CD4-positive, CD25-positive, alpha-beta regulatory T cell (primary cell): Measurements from ENCODE around the gene TMC7. TPM values are rescaled to one million over a fixed set of nuclear protein-coding genes. Genes with fewer than 3 reads are reported as not detected.

Experiments
- ATAC-seq, 2 donors: fragments of 150-1000 bp; cut with Tn5 transposase; one replicate each; pipeline ENCODE4 v1.10.0; 2021; ENCODE audit warnings: low read depth in 2 of 2, moderate number of reproducible peaks in 2 of 2, moderate library complexity in 1 of 2
- DNase-seq, 3 donors: peaks; one replicate each; pipeline versions ENCODE4 v3.0.0 to v3.0.0-alpha.2; 2012 to 2022; ENCODE audit warnings: mixed read lengths in 1 of 3
- H3K27ac ChIP-seq: one replicate; pipeline ENCODE4 v1.7.0; 2013; ENCODE audit warnings: mild to moderate bottlenecking, low read length; ENCODE audit not compliant: insufficient read depth, poor library complexity, severe bottlenecking
- H3K27me3 ChIP-seq: one replicate; pipeline ENCODE4 v1.7.0; 2013; ENCODE audit warnings: low read length; ENCODE audit not compliant: control insufficient read depth, insufficient read depth
- H3K36me3 ChIP-seq: one replicate; pipeline ENCODE4 v1.7.0; 2013; ENCODE audit warnings: mild to moderate bottlenecking, low read length, moderate library complexity; ENCODE audit not compliant: control insufficient read depth, insufficient read depth
- H3K4me1 ChIP-seq: 2 replicates; pipeline ENCODE4 v1.7.0; 2013; ENCODE audit warnings: mild to moderate bottlenecking, low read length; ENCODE audit not compliant: insufficient read depth, control insufficient read depth, poor library complexity, severe bottlenecking
- H3K4me3 ChIP-seq: one replicate; pipeline ENCODE4 v1.7.0; 2013; ENCODE audit warnings: low read depth, mild to moderate bottlenecking, low read length, moderate library complexity
- H3K9me3 ChIP-seq, 2 experiments: 1 replicate in 1 of 2; 2 replicates in 1 of 2; pipeline ENCODE4 v1.7.0; 2013; ENCODE audit warnings: low read length in 2 of 2, mild to moderate bottlenecking in 1 of 2, moderate library complexity in 1 of 2; ENCODE audit not compliant: control insufficient read depth in 2 of 2
- H3K27ac Mint-ChIP-seq, 3 donors: one replicate each; pipeline ENCODE4 v1.8.0; 2020 to 2022; ENCODE audit warnings: mild to moderate bottlenecking in 3 of 3, mixed read lengths in 3 of 3, moderate library complexity in 2 of 3
- H3K27me3 Mint-ChIP-seq: one replicate; pipeline ENCODE4 v1.8.0; 2022; ENCODE audit warnings: mild to moderate bottlenecking, mixed read lengths
- H3K36me3 Mint-ChIP-seq: one replicate; pipeline ENCODE4 v1.8.0; 2020; ENCODE audit warnings: mixed read lengths
- H3K4me1 Mint-ChIP-seq, 4 donors: one replicate each; pipeline ENCODE4 v1.8.0; 2020 to 2022; ENCODE audit warnings: mixed read lengths in 4 of 4, mild to moderate bottlenecking in 1 of 4
- H3K4me3 Mint-ChIP-seq, 4 donors: one replicate each; pipeline ENCODE4 v1.8.0; 2020 to 2022; ENCODE audit warnings: mild to moderate bottlenecking in 4 of 4, mixed read lengths in 4 of 4, moderate library complexity in 3 of 4
- H3K9me3 Mint-ChIP-seq, 7 donors: one replicate each; pipeline ENCODE4 v1.8.0; 2020 to 2022; ENCODE audit warnings: mixed read lengths in 7 of 7, mild to moderate bottlenecking in 3 of 7, moderate library complexity in 2 of 7
- polyA plus RNA-seq, 4 donors: library from polyadenylated mRNA; unstranded; fragments of 300-500 nt; fragmentation: Illumina TruSeq; gene quantifications; one replicate each; pipeline ENCODE4 v1.2.3, GENCODE V29; 2021
- total RNA-seq: library from RNA; stranded (reverse); gene quantifications from one replicate; pipeline ENCODE4 v1.2.3, GENCODE V29; 2022

Gene TMC7
- total and polyA plus RNA-seq, 5 donors from 2014 or later = 0.10 TPM; not detected in 4

DNA sequence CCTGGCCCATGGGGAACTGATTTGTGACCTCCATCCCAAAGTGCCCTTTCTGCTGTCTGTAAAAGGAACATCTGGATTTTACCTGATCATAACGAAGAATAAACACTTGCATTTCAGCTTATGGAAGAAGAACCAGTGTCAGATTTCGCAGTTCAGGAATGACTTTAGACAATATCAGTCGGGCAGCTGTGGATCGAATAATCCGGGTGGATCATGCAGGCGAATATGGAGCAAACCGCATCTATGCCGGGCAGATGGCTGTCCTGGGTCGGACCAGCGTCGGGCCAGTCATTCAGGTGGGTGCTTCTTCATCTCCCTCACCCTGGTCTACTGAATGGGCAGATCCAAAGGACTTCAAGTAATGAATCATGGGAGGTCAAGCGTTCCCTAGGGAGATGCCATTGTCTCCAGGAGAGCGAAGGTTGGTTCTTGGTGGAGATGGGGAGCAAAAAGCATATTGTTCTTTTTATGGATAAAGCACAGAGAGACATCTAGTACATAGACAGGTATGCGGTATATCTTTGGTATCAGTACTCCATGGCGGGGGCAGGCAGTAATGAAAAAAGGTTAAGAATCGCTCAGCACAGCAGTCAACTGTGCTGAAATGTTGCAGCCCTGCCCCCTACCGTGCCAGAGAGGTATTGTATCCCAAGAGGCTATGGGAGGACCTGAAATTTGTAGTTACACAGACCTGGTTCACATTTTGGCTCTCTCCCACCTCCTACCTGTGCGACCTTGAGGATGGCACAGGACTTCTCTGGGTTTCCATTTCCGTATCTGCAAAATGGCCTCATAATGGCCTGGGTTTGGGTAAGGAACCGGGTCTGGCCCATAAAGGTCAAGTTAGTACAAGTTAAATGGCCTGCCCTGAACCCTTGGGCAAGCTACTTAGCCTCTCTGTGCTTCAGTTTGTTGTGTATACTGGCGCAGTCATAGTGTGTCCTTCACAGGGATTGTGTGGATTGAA, 88.4 kb downstream of the TMC7 start:
- DNase-seq = peak; percentile 33 to 67 (median 39)
- H3K4me3 Mint-ChIP-seq = peak overlapping the region in 1 of 4 donors; percentile 36
- no peak for ATAC-seq
- H3K27me3 Mint-ChIP-seq = no peaks in the 10 kb centered on the region
- H3K27me3 ChIP-seq = no peaks in the 10 kb centered on the region
- H3K4me1 Mint-ChIP-seq = peaks cover 4 to 24% (median 6%) of the 10 kb centered on the region in 4 donors
- no peak overlapping the region for H3K27ac ChIP-seq
- peak overlapping the region in 1 of 3 donors; percentile 20 for H3K27ac Mint-ChIP-seq
- H3K4me1 ChIP-seq = peaks cover 9% of the 10 kb centered on the region
- peaks cover 24% of the 10 kb centered on the region for H3K36me3 Mint-ChIP-seq
- peaks cover 16% of the 10 kb centered on the region for H3K36me3 ChIP-seq
- no peak overlapping the region for H3K4me3 ChIP-seq
- H3K9me3 Mint-ChIP-seq = no peaks in the 10 kb centered on the region
- no peaks in the 10 kb centered on the region for H3K9me3 ChIP-seq

DNA sequence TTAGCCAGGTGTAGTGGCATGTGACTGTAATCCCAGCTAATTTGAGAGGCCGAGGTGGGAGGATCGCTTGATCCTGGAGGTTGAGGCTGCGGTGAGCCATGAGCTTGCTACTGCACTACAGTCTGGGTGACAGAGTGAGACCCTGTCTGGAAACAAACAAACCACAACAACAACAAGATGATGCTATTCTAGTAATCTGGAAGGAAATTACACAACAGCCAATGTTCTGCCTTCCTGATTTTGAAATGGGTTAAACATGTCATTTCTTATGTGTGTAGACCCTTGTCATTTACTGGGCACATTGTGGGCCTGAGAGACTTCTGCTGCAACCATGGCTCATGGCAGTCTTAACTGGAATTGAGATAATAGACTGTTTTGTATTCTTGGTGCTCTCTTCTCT, 89.6 kb downstream of the TMC7 start:
- H3K36me3 ChIP-seq = peaks cover 23% of the 10 kb centered on the region
- H3K4me1 ChIP-seq = peaks cover 1% of the 10 kb centered on the region
- no peaks in the 10 kb centered on the region for H3K27me3 Mint-ChIP-seq
- DNase-seq = no peak
- no peaks in the 10 kb centered on the region for H3K9me3 Mint-ChIP-seq
- H3K4me3 ChIP-seq = no peak overlapping the region
- no peaks in the 10 kb centered on the region for H3K27me3 ChIP-seq
- H3K9me3 ChIP-seq = no peaks in the 10 kb centered on the region
- ATAC-seq = no peak
- peaks cover 25% of the 10 kb centered on the region for H3K36me3 Mint-ChIP-seq
- H3K4me3 Mint-ChIP-seq = no peak overlapping the region
- H3K27ac Mint-ChIP-seq = no peak overlapping the region
- H3K4me1 Mint-ChIP-seq = peaks cover 0 to 13% (median 2%) of the 10 kb centered on the region in 4 donors
- no peak overlapping the region for H3K27ac ChIP-seq

DNA sequence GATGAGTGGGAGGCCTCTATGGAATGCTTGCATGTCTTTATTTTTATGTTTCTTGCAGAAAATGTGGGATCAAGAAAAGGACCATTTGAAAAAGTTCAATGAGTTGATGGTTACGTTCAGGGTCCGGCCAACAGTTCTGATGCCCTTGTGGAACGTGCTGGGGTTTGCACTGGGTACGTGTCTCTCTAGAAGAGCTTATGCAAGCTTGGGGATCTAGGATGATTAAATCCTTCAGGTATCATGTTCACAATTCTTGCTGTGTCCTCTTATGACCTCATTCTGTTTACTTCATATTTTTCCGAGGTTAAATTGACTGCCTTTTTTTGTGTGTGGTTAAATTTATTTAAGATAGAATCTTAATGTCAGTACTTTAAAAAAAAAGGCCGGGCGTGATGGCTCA, 90.1 kb downstream of the TMC7 start:
- Histone ChIP-seq H3K36me3 (peaks cover 28% of the 10 kb centered on the region), H3K9me3 (no peaks in the 10 kb centered on the region), H3K27me3 (no peaks in the 10 kb centered on the region), H3K4me1 (no peaks in the 10 kb centered on the region), H3K4me3 (no peak overlapping the region), H3K27ac (no peak overlapping the region)
- Mint-ChIP-seq H3K27me3 (no peaks in the 10 kb centered on the region), H3K27ac (no peak overlapping the region), H3K9me3 (no peaks in the 10 kb centered on the region), H3K4me3 (no peak overlapping the region), H3K36me3 (peaks cover 29% of the 10 kb centered on the region), H3K4me1 (peaks cover 0 to 10% (median 2%) of the 10 kb centered on the region in 4 donors)
- DNase-seq = no peak
- ATAC-seq = no peak

DNA sequence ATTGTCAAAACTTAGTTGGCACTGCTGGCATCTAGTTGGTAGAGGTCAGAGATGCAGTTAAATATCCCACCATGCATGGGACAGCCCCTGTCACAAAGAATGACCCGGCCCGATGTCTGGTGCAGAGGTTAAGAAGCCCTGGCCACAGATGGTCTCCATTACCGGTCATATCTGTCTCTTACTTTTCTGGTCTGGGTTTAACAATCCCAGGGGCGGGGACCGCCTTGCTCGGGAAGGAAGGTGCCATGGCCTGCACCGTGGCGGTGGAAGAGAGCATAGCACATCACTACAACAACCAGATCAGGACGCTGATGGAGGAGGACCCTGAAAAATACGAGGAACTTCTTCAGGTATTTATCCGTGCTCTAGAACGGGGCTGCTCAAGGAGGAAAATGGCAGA, 91.8 kb downstream of the TMC7 start:
- no peaks in the 10 kb centered on the region for H3K9me3 ChIP-seq
- no peak overlapping the region for H3K27ac ChIP-seq
- no peak for DNase-seq
- no peaks in the 10 kb centered on the region for H3K27me3 ChIP-seq
- Mint-ChIP-seq H3K27me3 (no peaks in the 10 kb centered on the region), H3K27ac (no peak overlapping the region), H3K9me3 (no peaks in the 10 kb centered on the region), H3K36me3 (peaks cover 35% of the 10 kb centered on the region), H3K4me3 (peak overlapping the region in 1 of 4 donors; percentile 44), H3K4me1 (peaks cover 0 to 5% (median 2%) of the 10 kb centered on the region in 4 donors)
- no peaks in the 10 kb centered on the region for H3K4me1 ChIP-seq
- no peak overlapping the region for H3K4me3 ChIP-seq
- peaks cover 33% of the 10 kb centered on the region for H3K36me3 ChIP-seq
- ATAC-seq = no peak

DNA sequence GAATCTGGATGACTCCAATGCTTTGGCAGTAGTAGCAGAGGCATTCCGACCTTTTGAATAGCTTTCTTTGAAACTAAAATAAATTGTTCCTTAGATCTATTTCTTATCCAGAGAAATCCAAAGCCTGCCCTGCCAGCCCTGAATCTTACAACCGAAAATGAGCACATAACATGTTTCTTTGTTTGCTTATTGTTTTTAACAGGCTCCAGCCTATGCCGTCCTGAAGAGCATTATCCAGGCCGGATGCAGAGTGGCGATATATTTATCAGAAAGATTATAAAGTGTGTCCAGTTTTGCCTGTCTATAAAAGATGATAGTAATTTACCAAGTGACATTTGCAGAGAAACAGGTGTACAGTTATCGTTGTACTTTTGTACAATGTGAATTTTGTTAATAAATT, 94.1 kb downstream of the TMC7 start:
- Histone ChIP-seq H3K27me3 (no peaks in the 10 kb centered on the region), H3K36me3 (peaks cover 39% of the 10 kb centered on the region), H3K4me3 (no peak overlapping the region), H3K27ac (no peak overlapping the region), H3K4me1 (no peaks in the 10 kb centered on the region), H3K9me3 (peaks cover 0 to 3% of the 10 kb centered on the region in 2 experiments)
- peak overlapping the region in 1 of 3 donors; percentile 14 for H3K27ac Mint-ChIP-seq
- no peaks in the 10 kb centered on the region for H3K9me3 Mint-ChIP-seq
- no peak for ATAC-seq
- no peaks in the 10 kb centered on the region for H3K4me1 Mint-ChIP-seq
- no peaks in the 10 kb centered on the region for H3K27me3 Mint-ChIP-seq
- no peak for DNase-seq
- H3K36me3 Mint-ChIP-seq = peaks cover 42% of the 10 kb centered on the region
- no peak overlapping the region for H3K4me3 Mint-ChIP-seq

DNA sequence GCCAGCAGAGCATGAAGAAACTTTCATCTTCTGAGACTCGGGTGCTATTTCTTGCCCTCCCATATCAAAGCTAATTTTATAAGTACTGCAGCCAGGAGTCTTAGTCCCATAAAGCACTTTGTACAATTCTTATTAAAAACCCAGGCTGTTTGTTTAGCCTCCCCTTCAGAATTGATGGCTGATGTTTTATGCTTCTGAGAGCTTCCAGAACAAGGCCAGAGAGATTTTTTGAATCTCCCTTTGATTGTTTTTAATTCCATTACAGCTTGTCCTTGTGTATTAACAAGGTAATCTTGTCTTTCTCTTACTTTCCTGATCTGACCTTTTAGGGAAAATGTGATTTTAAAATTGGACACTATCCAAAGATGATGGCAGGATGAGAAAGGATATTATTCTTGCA, 99.9 kb downstream of the TMC7 start:
- peaks cover 3% of the 10 kb centered on the region for H3K27me3 ChIP-seq
- H3K4me3 ChIP-seq = no peak overlapping the region
- Mint-ChIP-seq H3K27ac (no peak overlapping the region), H3K9me3 (peaks cover 0 to 3% (median 0%) of the 10 kb centered on the region in 7 donors), H3K36me3 (peaks cover 18% of the 10 kb centered on the region), H3K27me3 (peaks cover 24% of the 10 kb centered on the region), H3K4me3 (no peak overlapping the region), H3K4me1 (peaks cover 0 to 4% (median 1%) of the 10 kb centered on the region in 4 donors)
- H3K36me3 ChIP-seq = peaks cover 12% of the 10 kb centered on the region
- H3K4me1 ChIP-seq = peaks cover 9% of the 10 kb centered on the region
- no peak overlapping the region for H3K27ac ChIP-seq
- peaks cover 0 to 3% of the 10 kb centered on the region in 2 experiments for H3K9me3 ChIP-seq
- no peak for ATAC-seq
- no peak for DNase-seq

DNA sequence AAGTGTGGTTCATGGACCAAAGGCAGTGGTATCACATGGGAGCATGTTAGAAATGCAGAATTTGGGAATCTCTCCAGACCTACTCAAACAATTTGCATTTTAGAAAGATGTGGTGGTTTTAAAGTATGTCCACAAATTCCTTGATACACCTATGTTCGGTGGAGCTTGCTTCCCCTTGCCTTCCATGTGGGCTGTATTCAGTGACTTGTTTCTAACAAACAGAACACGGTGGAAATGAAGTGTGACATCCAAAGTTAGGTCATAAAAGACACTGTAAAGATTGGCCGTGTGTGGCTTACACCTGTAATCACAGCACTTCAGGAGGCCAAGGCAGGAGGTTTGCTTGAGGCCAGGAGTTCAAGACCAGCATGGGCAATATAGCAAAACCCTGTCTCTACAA, 100.4 kb downstream of the TMC7 start:
- H3K27me3 ChIP-seq = peaks cover 3% of the 10 kb centered on the region
- H3K27ac ChIP-seq = no peak overlapping the region
- peaks cover 0 to 4% (median 1%) of the 10 kb centered on the region in 4 donors for H3K4me1 Mint-ChIP-seq
- no peak for ATAC-seq
- no peak for DNase-seq
- H3K27me3 Mint-ChIP-seq = peaks cover 25% of the 10 kb centered on the region
- peaks cover 9% of the 10 kb centered on the region for H3K4me1 ChIP-seq
- peaks cover 0 to 3% (median 0%) of the 10 kb centered on the region in 7 donors for H3K9me3 Mint-ChIP-seq
- H3K9me3 ChIP-seq = peaks cover 0 to 3% of the 10 kb centered on the region in 2 experiments
- H3K27ac Mint-ChIP-seq = no peak overlapping the region
- H3K4me3 ChIP-seq = no peak overlapping the region
- no peak overlapping the region for H3K4me3 Mint-ChIP-seq
- peaks cover 8% of the 10 kb centered on the region for H3K36me3 ChIP-seq
- peaks cover 14% of the 10 kb centered on the region for H3K36me3 Mint-ChIP-seq
